ENCODE data around the gene ZNF407. TPM values are rescaled to one million over a fixed set of nuclear protein-coding genes. Genes with fewer than 3 reads are reported as not detected.
A peak's percentile ranks its signal among the peaks of the same experiment; 100 is the strongest.

ZNF407 gene
- total and polyA plus RNA-seq, 12 donors = 2.5 to 20.2 (median 8.4) TPM

DNA sequence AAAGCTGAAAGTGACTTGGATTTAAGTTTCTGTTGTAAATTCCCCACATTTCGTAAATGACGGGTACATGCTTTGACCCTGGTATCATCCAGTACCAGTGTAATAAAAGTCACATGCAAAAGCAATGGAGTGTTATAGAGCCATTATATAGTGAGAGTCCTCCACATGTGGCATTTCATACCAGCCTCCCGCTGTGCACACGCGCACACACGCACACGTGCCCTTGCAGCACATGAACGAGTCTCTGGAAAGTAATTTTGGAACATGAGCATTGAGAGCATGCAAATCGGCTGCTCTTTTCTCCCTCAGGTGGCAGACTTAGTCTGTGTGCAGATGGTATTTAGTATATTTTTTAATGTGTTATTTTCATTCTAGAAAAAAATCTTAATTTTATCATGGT is 198.1 kb downstream of the ZNF407 start:
- Histone ChIP-seq H3K4me3 (no peak overlapping the region), H3K27me3 (no peaks in the 10 kb centered on the region), H3K27ac (no peak overlapping the region), H3K4me1 (replicated peaks in 1 of 2) (peaks cover 4 to 7% of the 10 kb centered on the region in 2 donors), H3K9me3 (replicated peaks in 1 of 3) (no peaks in the 10 kb centered on the region), H3K36me3 (replicated peaks in 1 of 2) (no peaks in the 10 kb centered on the region)
- intact Hi-C loops (cut with DNase I) = no loop called here
- WGBS, 4 donors = 96 to 99% (median 98%) methylated on average over 9 of the region's 9 CpGs
- no peak for DNase-seq
- TF ChIP-seq POLR2A (IDR thresholded peaks at IDR 0.05) = no peak
- TF ChIP-seq, protein P1, sequence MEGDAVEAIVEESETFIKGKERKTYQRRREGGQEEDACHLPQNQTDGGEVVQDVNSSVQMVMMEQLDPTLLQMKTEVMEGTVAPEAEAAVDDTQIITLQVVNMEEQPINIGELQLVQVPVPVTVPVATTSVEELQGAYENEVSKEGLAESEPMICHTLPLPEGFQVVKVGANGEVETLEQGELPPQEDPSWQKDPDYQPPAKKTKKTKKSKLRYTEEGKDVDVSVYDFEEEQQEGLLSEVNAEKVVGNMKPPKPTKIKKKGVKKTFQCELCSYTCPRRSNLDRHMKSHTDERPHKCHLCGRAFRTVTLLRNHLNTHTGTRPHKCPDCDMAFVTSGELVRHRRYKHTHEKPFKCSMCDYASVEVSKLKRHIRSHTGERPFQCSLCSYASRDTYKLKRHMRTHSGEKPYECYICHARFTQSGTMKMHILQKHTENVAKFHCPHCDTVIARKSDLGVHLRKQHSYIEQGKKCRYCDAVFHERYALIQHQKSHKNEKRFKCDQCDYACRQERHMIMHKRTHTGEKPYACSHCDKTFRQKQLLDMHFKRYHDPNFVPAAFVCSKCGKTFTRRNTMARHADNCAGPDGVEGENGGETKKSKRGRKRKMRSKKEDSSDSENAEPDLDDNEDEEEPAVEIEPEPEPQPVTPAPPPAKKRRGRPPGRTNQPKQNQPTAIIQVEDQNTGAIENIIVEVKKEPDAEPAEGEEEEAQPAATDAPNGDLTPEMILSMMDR (IDR thresholded peaks at IDR 0.05) = no peak

DNA sequence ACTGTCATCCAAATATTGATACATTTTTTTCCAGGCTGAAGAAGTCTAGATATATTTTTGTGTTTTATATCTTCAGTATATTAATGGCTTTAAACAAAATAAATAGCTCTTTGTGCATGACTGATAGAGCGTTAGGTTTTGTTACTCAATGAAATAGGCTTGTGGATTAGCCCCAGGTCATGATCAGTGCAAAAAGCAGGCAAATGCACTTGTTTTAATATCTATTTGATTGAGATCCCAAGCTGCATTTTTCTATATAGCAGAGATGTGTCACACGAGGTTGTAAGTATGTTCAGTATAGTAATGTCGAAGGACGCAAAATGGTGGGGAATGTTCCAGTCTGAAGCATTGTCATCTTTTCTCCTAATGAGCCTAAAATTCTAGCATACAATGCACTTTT is 198.5 kb downstream of the ZNF407 start:
- no peak for DNase-seq
- 86 to 94% (median 89%) methylated on average over 4 of the region's 4 CpGs for WGBS, 4 donors
- H3K27ac ChIP-seq = no peak overlapping the region
- H3K9me3 ChIP-seq (replicated peaks in 1 of 3) = no peaks in the 10 kb centered on the region
- H3K36me3 ChIP-seq (replicated peaks in 1 of 2) = no peaks in the 10 kb centered on the region
- no peak for TF ChIP-seq POLR2A (IDR thresholded peaks at IDR 0.05)
- TF ChIP-seq, protein P1 (IDR thresholded peaks at IDR 0.05) = no peak
- H3K4me3 ChIP-seq = no peak overlapping the region
- intact Hi-C loops (cut with DNase I) = no loop called here
- no peaks in the 10 kb centered on the region for H3K27me3 ChIP-seq
- H3K4me1 ChIP-seq (replicated peaks in 1 of 2) = peaks cover 4 to 7% of the 10 kb centered on the region in 2 donors

DNA sequence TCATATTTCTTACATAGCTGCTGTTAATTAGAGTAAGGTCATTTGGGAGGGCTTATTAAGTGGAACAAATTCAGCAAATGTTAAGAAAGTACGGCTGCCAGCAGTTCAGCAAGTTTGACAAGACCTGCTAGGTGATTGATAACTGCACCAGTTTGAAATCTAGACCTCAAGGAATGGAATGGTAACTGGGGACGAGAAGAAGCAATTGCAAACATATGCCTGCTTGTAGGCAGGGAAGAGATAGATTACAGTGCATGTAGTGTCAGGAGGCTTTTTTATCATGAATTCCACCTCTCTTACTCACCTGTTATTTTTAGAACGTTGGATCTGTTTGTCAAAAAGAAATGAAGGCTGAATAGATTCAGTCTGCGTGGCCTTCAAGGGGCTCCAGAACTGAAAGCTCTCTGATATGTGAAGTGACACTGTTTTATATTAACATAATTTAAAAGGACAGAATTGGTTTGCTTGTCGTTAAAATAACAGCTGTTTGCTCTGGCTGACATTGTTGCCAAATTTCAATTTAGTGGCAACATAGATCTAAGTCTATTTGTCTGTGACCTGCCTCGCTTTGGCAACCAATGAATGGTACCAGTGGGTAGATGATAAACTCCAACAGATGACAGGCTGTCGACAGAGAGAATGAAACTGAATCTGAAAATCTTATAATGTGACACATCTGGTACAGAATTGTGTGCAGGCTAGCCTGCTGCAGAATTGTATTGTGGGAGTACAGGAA is 199.3 kb downstream of the ZNF407 start:
- DNase-seq = peak in 5 of 7 donors; percentile 21 to 56 (median 36)
- peak overlapping the region; percentile 5 to 77 (median 70) for H3K27ac ChIP-seq
- no peaks in the 10 kb centered on the region for H3K36me3 ChIP-seq (replicated peaks in 1 of 2)
- H3K4me1 ChIP-seq (replicated peaks in 1 of 2) = peaks cover 4 to 7% of the 10 kb centered on the region in 2 donors
- 25 to 30% (median 26%) methylated on average over 7 of the region's 7 CpGs for WGBS, 4 donors
- H3K9me3 ChIP-seq (replicated peaks in 1 of 3) = no peaks in the 10 kb centered on the region
- intact Hi-C loops (cut with DNase I) = no loop called here
- H3K4me3 ChIP-seq = peak overlapping the region in 2 of 4 donors; percentile 9 to 21
- TF ChIP-seq POLR2A (IDR thresholded peaks at IDR 0.05) = peak in 1 of 2 donors; percentile 29
- TF ChIP-seq, protein P1 (IDR thresholded peaks at IDR 0.05) = no peak
- H3K27me3 ChIP-seq = no peaks in the 10 kb centered on the region

DNA sequence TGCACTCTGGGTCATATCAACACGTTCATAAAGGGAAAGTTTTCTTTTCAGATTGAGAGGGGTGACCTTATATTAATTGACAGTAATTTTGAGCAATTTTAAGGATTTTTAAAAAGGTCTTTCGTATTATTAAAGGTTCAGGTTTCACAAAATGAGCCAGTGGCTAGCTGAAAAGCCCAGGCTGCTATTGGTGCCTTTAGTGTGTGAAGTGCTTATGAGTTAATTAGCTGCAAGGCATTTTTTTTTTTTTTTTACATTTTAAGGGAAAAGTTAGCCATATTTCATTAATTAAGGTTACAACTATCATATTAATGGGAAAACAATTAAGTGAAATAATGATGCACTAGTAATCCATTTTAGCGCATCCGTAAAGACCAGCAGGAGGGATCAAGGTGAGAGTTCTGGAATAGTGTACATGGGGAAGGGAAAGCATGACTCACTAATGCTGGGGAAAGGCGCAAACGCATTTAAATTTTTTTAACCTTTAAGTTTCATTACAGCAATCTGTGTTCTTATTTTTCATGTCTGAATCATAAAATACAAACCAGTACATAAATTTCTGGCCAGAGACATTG is 200.0 kb downstream of the ZNF407 start:
- 40 to 51% (median 50%) methylated on average over 6 of the region's 6 CpGs for WGBS, 4 donors
- peak overlapping the region in 2 of 4 donors; percentile 9 to 21 for H3K4me3 ChIP-seq
- H3K36me3 ChIP-seq (replicated peaks in 1 of 2) = no peaks in the 10 kb centered on the region
- no peaks in the 10 kb centered on the region for H3K9me3 ChIP-seq (replicated peaks in 1 of 3)
- TF ChIP-seq, protein P1 (IDR thresholded peaks at IDR 0.05) = no peak
- no peak for TF ChIP-seq POLR2A (IDR thresholded peaks at IDR 0.05)
- H3K4me1 ChIP-seq (replicated peaks in 1 of 2) = peaks cover 4 to 7% of the 10 kb centered on the region in 2 donors
- peak overlapping the region in 4 of 5 donors; percentile 69 to 77 (median 72) for H3K27ac ChIP-seq
- intact Hi-C loops (cut with DNase I) = no loop called here
- no peaks in the 10 kb centered on the region for H3K27me3 ChIP-seq
- DNase-seq = no peak

Measured in adrenal gland (tissue), 12 donors.